A549 (cell line): ENCODE results near the gene NIP7. TPM values are rescaled to one million over a fixed set of nuclear protein-coding genes. Genes with fewer than 3 reads are reported as not detected.

ENCODE experiments used
- ATAC-seq, 2 experiments: fragments of 200-7000 bp in 1 of 2; fragments of >200 bp in 1 of 2; cut with Nextera tagmentation in 1 of 2; cut with Tn5 transposase in 1 of 2; 3 replicates each; pipeline versions ENCODE4 v1.8.0 to v1.9.1; 2018 to 2020; ENCODE audit warnings: mild to moderate bottlenecking in 1 of 2, moderate library complexity in 1 of 2
- CTCF ChIA-PET: fragments of 300-600 bp; sonication (Branson Sonifier 250); formaldehyde crosslinking; extraction: SDS; loops from one replicate; lab custom pipeline; 2021; ENCODE audit warnings: antibody characterized with exemption, inconsistent platforms; lab: Yijun Ruan, JAX
- POLR2A ChIA-PET: fragments of 350-600 bp; formaldehyde crosslinking; extraction: SDS; loops from one replicate; lab custom pipeline; 2021; ENCODE audit warnings: antibody characterized with exemption, inconsistent platforms; lab: Yijun Ruan, JAX
- DNase-seq, 2 experiments: peaks; one replicate each; pipeline versions ENCODE4 v3.0.0 to v3.0.0-alpha.2; 2011 to 2016; ENCODE audit warnings: low read depth in 1 of 2, low spot score in 1 of 2
- FAIRE-seq: peaks from 2 replicates; lab custom pipeline; 2011; peaks lifted over from hg19 to GRCh38; lab: Jason Lieb, UNC
- H3K27ac ChIP-seq, 2 experiments: fragments of >200 bp; sonication (Bioruptor Twin); formaldehyde crosslinking; 3 replicates each; pipeline ENCODE4 v1.5.1; 2016 to 2017
- H3K4me1 ChIP-seq: fragments of >200 bp; sonication (Bioruptor Twin); formaldehyde crosslinking; 3 replicates; pipeline ENCODE4 v1.6.1; 2016
- H3K4me2 ChIP-seq: fragments of >200 bp; sonication (Bioruptor Twin); formaldehyde crosslinking; 3 replicates; pipeline ENCODE4 v1.6.1; 2016
- H3K4me3 ChIP-seq: fragments of >200 bp; sonication (Bioruptor Twin); formaldehyde crosslinking; 3 replicates; pipeline ENCODE4 v1.5.1; 2016
- H3K9me3 ChIP-seq: fragments of >200 bp; sonication (Bioruptor Twin); formaldehyde crosslinking; 3 replicates; pipeline ENCODE4 v1.6.1; 2016
- BHLHE40 ChIP-seq: IDR thresholded peaks from 2 replicates; pipeline ENCODE4 v1.6.1; 2012; ENCODE audit warnings: low read depth, low read length, inconsistent platforms
- CBX8 ChIP-seq: fragments of 200-600 bp; sonication (generic); IDR thresholded peaks from 2 replicates; pipeline ENCODE4 v1.6.1; 2016
- CEBPB ChIP-seq, 2 experiments: fragments of >200 bp in 1 of 2; sonication (Bioruptor Twin) in 1 of 2; formaldehyde crosslinking in 1 of 2; IDR thresholded peaks; 2 replicates each; pipeline ENCODE4 v1.6.1; 2012 to 2016
- CHD2 ChIP-seq: fragments of 150-350 bp; IDR thresholded peaks from 2 replicates; pipeline ENCODE4 v1.6.1; 2014; ENCODE audit warnings: low read length; ENCODE audit not compliant: partially characterized antibody
- EP300 ChIP-seq, 2 experiments: fragments of >200 bp; sonication (Bioruptor Twin); formaldehyde crosslinking; IDR thresholded peaks; 2 replicates in 1 of 2; 3 replicates in 1 of 2; pipeline ENCODE4 v1.6.1; 2016 to 2017
- ESRRA ChIP-seq: fragments of 150-350 bp; IDR thresholded peaks from 2 replicates; pipeline ENCODE4 v1.6.1; 2014; ENCODE audit warnings: mild to moderate bottlenecking, low read length, borderline replicate concordance
- FOSL2 ChIP-seq, 2 experiments: fragments of 450-650 bp in 1 of 2; fragments of >200 bp in 1 of 2; sonication (Bioruptor Twin) in 1 of 2; formaldehyde crosslinking; IDR thresholded peaks; 2 replicates each; pipeline versions ENCODE4 v1.5.0 to v1.6.1; 2016 to 2020; ENCODE audit warnings: mild to moderate bottlenecking in 1 of 2, moderate library complexity in 1 of 2
- HDAC2 ChIP-seq: fragments of 200-600 bp; sonication (generic); IDR thresholded peaks from 2 replicates; pipeline ENCODE4 v1.6.1; 2016
- HEYL ChIP-seq: fragments of 250-450 bp; sonication (Bioruptor Pico); IDR thresholded peaks from 2 replicates; pipeline ENCODE4 v1.8.0; 2021; ENCODE audit warnings: mild to moderate bottlenecking, moderate library complexity
- HOXA7 ChIP-seq: fragments of 250-450 bp; sonication (Bioruptor Pico); IDR thresholded peaks from 2 replicates; pipeline ENCODE4 v1.5.0; 2020; ENCODE audit warnings: mild to moderate bottlenecking, moderate library complexity
- HOXB5 ChIP-seq: fragments of 250-450 bp; sonication (Bioruptor Pico); IDR thresholded peaks from 2 replicates; pipeline ENCODE4 v1.5.0; 2020; ENCODE audit warnings: mild to moderate bottlenecking, moderate library complexity
- JUNB ChIP-seq: fragments of >200 bp; sonication (Bioruptor Twin); formaldehyde crosslinking; IDR thresholded peaks from 2 replicates; pipeline ENCODE4 v1.6.1; 2016
- KDM1A ChIP-seq: fragments of 200-600 bp; sonication (generic); IDR thresholded peaks from 2 replicates; pipeline ENCODE4 v1.6.1; 2016; ENCODE audit warnings: low read depth, mild to moderate bottlenecking
- MAFK ChIP-seq: fragments of 450-650 bp; IDR thresholded peaks from 2 replicates; pipeline ENCODE4 v1.6.1; 2014; ENCODE audit not compliant: partially characterized antibody
- MAZ ChIP-seq: fragments of 150-350 bp; IDR thresholded peaks from 2 replicates; pipeline ENCODE4 v1.6.1; 2014; ENCODE audit warnings: antibody characterized with exemption, low read depth, low read length, borderline replicate concordance
- NPAS2 ChIP-seq: fragments of 250-450 bp; sonication (Bioruptor Pico); IDR thresholded peaks from 2 replicates; pipeline ENCODE4 v1.8.0; 2022; ENCODE audit warnings: mild to moderate bottlenecking, moderate library complexity, borderline replicate concordance
- NR3C1 ChIP-seq: fragments of >200 bp; sonication (Bioruptor Twin); formaldehyde crosslinking; IDR thresholded peaks from 3 replicates; pipeline ENCODE4 v1.6.1; 2017
- PHF8 ChIP-seq: fragments of 200-600 bp; sonication (generic); IDR thresholded peaks from 2 replicates; pipeline ENCODE4 v1.6.1; 2016; ENCODE audit warnings: low read depth, mild to moderate bottlenecking, antibody characterized with exemption, moderate library complexity, borderline replicate concordance
- POLR2A ChIP-seq: IDR thresholded peaks from 2 replicates; pipeline ENCODE4 v1.6.1; 2012; ENCODE audit warnings: mild to moderate bottlenecking, low read length
- POLR2AphosphoS2 ChIP-seq: conservative IDR thresholded peaks from 2 replicates; pipeline ENCODE4 v1.6.1; 2012; ENCODE audit warnings: low read length, improper control_type of control experiment, inconsistent platforms
- RAD21 ChIP-seq, 2 experiments: fragments of >200 bp in 1 of 2; sonication (Bioruptor Twin) in 1 of 2; formaldehyde crosslinking in 1 of 2; IDR thresholded peaks in 1 of 2; conservative IDR thresholded peaks in 1 of 2; 2 replicates in 1 of 2; 3 replicates in 1 of 2; pipeline ENCODE4 v1.6.1; 2012 to 2018; ENCODE audit warnings: inconsistent platforms in 1 of 2
- RNF2 ChIP-seq: fragments of 200-600 bp; sonication (generic); IDR thresholded peaks from 2 replicates; pipeline ENCODE4 v1.6.1; 2016; ENCODE audit warnings: low read depth, mild to moderate bottlenecking, antibody characterized with exemption, moderate library complexity, borderline replicate concordance
- SMC3 ChIP-seq: fragments of >200 bp; sonication (Bioruptor Twin); formaldehyde crosslinking; IDR thresholded peaks from 3 replicates; pipeline ENCODE4 v1.6.1; 2018; ENCODE audit warnings: inconsistent platforms
- TFCP2L1 ChIP-seq: fragments of 250-450 bp; sonication (Bioruptor Pico); IDR thresholded peaks from 2 replicates; pipeline ENCODE4 v1.5.0; 2021; ENCODE audit warnings: mild to moderate bottlenecking
- ZSCAN20 ChIP-seq: fragments of 250-450 bp; sonication (Bioruptor Pico); IDR thresholded peaks from 2 replicates; pipeline ENCODE4 v1.8.0; 2022; ENCODE audit warnings: mild to moderate bottlenecking, moderate library complexity
- WGBS: methylation state at CpG from one replicate; pipeline ENCODE4 v1.1.6; 2017; ENCODE audit errors: missing lambda C conversion rate; 5-methylcytosine and 5-hydroxymethylcytosine counted together
- polyA plus RNA-seq, 4 experiments: library from polyadenylated mRNA; depleted of rRNA in 3 of 4; stranded (reverse); fragments of >200 nt; fragmentation: RNase III in 1 of 4; extraction: RNeasy Plus Mini Kit Qiagen cat#74134 plus additional on column Dnase treatment in 1 of 4; gene quantifications; 2 replicates in 3 of 4; 3 replicates in 1 of 4; pipeline ENCODE4 v1.2.3, GENCODE V29; 2011 to 2017
- TF ChIP-seq, protein P1 (sequence below): fragments of 250-450 bp; sonication (Bioruptor Pico); IDR thresholded peaks from 2 replicates; pipeline ENCODE4 v1.5.0; 2021; ENCODE audit warnings: mild to moderate bottlenecking, moderate library complexity, borderline replicate concordance
- TF ChIP-seq, protein P2 (sequence below): fragments of >200 bp; sonication (Bioruptor Twin); formaldehyde crosslinking; IDR thresholded peaks from 2 replicates; pipeline ENCODE4 v1.6.1; 2016
- TF ChIP-seq, protein P3 (sequence below): fragments of >200 bp; sonication (Bioruptor Twin); formaldehyde crosslinking; IDR thresholded peaks from 3 replicates; pipeline ENCODE4 v1.5.1; 2016
- TF ChIP-seq, protein P4 (sequence below): fragments of 150-350 bp; IDR thresholded peaks from 2 replicates; pipeline ENCODE4 v1.6.1; 2014; ENCODE audit warnings: low read depth, mild to moderate bottlenecking, low read length
- TF ChIP-seq, protein P5 (sequence below): fragments of 450-650 bp; IDR thresholded peaks from 2 replicates; pipeline ENCODE4 v1.6.1; 2014; ENCODE audit warnings: antibody characterized with exemption
- TF ChIP-seq, protein P6 (sequence below): IDR thresholded peaks from 2 replicates; pipeline ENCODE4 v1.6.1; 2012
- TF ChIP-seq, protein P7 (sequence below): fragments of >200 bp; sonication (Bioruptor Twin); formaldehyde crosslinking; IDR thresholded peaks from 3 replicates; pipeline ENCODE4 v1.6.1; 2016

Gene NIP7
- polyA plus RNA-seq, 2 of the 4 experiments (the other 2 are of a cell fraction): 23.0 to 55.9 TPM

DNA sequence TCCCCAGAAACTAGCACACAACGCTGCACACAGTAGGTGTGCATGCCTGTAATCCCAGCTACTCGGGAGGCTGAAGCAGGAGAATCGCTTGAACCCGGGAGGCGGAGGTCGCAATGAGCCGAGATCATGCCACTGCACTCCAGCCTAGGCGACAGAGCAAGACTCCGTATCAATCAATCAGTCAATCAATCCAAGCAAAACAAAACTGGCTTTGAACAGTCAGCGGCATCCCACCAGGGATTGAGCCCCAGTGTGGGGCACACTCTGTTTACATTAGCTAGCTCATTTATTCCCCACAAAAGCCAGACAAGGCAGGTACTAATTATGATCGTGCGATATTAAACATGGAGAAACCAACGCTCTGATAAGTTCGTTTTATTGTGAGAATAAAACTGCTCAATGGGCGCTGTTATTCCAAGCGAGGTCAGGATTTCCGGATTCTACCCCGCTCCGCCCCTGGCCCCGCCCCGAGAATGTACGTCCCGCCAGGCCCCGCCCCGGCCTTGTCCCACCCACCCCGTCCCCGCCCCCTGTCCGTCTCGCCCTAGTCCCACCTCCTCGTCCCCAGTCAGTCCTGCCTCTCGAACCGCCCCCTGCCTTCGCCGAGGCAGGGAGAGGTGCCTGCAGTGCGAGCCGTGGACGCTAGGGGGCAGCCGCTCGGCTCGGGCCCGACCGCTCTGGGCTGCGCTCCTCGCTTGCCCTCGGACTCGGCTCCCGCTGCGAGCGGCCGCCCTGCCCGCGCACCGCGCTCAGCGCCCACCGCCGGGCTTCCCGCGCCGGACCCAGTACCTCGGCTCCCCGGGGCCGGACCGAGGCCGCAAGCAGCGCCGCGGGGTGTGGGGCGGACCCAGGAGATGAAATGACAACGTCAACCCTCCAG is 28.7 kb upstream of the NIP7 start, which contains the start of gene VPS4A:
VPS4A (plus strand) TSS at position 698 of the 880 bp plus-strand sequence; CDS start at position 860, 162 bp downstream.
- peak within 1 kb of the TSS; percentile 93 to 94 for H3K27ac ChIP-seq
- ChIA-PET CTCF (interaction anchor here (0.6 to 3.8 kb wide), 12 partner anchors 8 to 467 kb away, joined by 3 to 31 read pairs (median 4); no protein-coding TSS in a partner anchor), POLR2A (interaction anchor here (0.6 kb wide), 1 partner anchor 13 kb away, joined by 3 read pairs; no protein-coding TSS in a partner anchor)
- peak within 1 kb of the TSS; percentile 97 for H3K4me3 ChIP-seq
- DNase-seq: peak; percentile 80 to 96
- peak; percentile 89 to 93 for ATAC-seq
- 17% methylated on average over 39 of the region's 70 CpGs for WGBS
- peak within 1 kb of the TSS; percentile 99 for H3K4me2 ChIP-seq
- no peaks in the 10 kb centered on the region for H3K9me3 ChIP-seq
- no peak for FAIRE-seq
- H3K4me1 ChIP-seq: peaks cover 13% of the 10 kb centered on the region; the same call in 2 of the 3 replicates
- no peak for TF ChIP-seq CBX8
- no peak for TF ChIP-seq BHLHE40
- TF ChIP-seq, protein P1, sequence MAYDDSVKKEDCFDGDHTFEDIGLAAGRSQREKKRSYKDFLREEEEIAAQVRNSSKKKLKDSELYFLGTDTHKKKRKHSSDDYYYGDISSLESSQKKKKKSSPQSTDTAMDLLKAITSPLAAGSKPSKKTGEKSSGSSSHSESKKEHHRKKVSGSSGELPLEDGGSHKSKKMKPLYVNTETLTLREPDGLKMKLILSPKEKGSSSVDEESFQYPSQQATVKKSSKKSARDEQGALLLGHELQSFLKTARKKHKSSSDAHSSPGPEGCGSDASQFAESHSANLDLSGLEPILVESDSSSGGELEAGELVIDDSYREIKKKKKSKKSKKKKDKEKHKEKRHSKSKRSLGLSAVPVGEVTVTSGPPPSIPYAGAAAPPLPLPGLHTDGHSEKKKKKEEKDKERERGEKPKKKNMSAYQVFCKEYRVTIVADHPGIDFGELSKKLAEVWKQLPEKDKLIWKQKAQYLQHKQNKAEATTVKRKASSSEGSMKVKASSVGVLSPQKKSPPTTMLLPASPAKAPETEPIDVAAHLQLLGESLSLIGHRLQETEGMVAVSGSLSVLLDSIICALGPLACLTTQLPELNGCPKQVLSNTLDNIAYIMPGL (CRISPR knock-in tag): no peak
- TF ChIP-seq CHD2: no peak
- peak; percentile 54 for TF ChIP-seq SMC3
- 0 out of 2 replicates have a peak, but pooled peaks have one; percentile 41 for TF ChIP-seq POLR2AphosphoS2
- no peak for TF ChIP-seq ZSCAN20 (CRISPR knock-in tag)
- no peak for TF ChIP-seq HEYL (CRISPR knock-in tag)
- TF ChIP-seq RAD21 (conservative IDR thresholded peaks at IDR 0.05 in 1 of 2, IDR thresholded peaks at IDR 0.05 in 1 of 2): peak; percentile 33 to 41; a peak in 3 of 5 replicates
- 0 out of 2 replicates have a peak, but pooled peaks have one; percentile 30 for TF ChIP-seq KDM1A
- TF ChIP-seq NPAS2: no peak
- no peak for TF ChIP-seq CEBPB (IDR thresholded peaks at IDR 0.05)
- TF ChIP-seq FOSL2 (IDR thresholded peaks at IDR 0.05): no peak
- TF ChIP-seq FOSL2 (CRISPR knock-in tag; IDR thresholded peaks at IDR 0.05): no peak
- TF ChIP-seq NR3C1: no peak
- TF ChIP-seq, protein P2, sequence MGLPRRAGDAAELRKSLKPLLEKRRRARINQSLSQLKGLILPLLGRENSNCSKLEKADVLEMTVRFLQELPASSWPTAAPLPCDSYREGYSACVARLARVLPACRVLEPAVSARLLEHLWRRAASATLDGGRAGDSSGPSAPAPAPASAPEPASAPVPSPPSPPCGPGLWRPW: no peak
- peak; percentile 69 for TF ChIP-seq POLR2A
- no peak for TF ChIP-seq HOXA7
- TF ChIP-seq, protein P3, sequence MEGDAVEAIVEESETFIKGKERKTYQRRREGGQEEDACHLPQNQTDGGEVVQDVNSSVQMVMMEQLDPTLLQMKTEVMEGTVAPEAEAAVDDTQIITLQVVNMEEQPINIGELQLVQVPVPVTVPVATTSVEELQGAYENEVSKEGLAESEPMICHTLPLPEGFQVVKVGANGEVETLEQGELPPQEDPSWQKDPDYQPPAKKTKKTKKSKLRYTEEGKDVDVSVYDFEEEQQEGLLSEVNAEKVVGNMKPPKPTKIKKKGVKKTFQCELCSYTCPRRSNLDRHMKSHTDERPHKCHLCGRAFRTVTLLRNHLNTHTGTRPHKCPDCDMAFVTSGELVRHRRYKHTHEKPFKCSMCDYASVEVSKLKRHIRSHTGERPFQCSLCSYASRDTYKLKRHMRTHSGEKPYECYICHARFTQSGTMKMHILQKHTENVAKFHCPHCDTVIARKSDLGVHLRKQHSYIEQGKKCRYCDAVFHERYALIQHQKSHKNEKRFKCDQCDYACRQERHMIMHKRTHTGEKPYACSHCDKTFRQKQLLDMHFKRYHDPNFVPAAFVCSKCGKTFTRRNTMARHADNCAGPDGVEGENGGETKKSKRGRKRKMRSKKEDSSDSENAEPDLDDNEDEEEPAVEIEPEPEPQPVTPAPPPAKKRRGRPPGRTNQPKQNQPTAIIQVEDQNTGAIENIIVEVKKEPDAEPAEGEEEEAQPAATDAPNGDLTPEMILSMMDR: peak; percentile 75
- TF ChIP-seq, protein P4, sequence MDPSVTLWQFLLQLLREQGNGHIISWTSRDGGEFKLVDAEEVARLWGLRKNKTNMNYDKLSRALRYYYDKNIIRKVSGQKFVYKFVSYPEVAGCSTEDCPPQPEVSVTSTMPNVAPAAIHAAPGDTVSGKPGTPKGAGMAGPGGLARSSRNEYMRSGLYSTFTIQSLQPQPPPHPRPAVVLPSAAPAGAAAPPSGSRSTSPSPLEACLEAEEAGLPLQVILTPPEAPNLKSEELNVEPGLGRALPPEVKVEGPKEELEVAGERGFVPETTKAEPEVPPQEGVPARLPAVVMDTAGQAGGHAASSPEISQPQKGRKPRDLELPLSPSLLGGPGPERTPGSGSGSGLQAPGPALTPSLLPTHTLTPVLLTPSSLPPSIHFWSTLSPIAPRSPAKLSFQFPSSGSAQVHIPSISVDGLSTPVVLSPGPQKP: no peak
- TF ChIP-seq EP300 (IDR thresholded peaks at IDR 0.05): no peak
- TF ChIP-seq ESRRA: no peak
- TF ChIP-seq TFCP2L1: no peak
- TF ChIP-seq MAZ: no peak
- TF ChIP-seq HDAC2: no peak
- no peak for TF ChIP-seq RNF2
- TF ChIP-seq, protein P5, sequence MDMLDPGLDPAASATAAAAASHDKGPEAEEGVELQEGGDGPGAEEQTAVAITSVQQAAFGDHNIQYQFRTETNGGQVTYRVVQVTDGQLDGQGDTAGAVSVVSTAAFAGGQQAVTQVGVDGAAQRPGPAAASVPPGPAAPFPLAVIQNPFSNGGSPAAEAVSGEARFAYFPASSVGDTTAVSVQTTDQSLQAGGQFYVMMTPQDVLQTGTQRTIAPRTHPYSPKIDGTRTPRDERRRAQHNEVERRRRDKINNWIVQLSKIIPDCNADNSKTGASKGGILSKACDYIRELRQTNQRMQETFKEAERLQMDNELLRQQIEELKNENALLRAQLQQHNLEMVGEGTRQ: no peak
- TF ChIP-seq HOXB5: 0 out of 2 replicates have a peak, but pooled peaks have one; percentile 23
- TF ChIP-seq, protein P6, sequence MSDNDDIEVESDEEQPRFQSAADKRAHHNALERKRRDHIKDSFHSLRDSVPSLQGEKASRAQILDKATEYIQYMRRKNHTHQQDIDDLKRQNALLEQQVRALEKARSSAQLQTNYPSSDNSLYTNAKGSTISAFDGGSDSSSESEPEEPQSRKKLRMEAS: 0 out of 2 replicates have a peak, but pooled peaks have one; percentile 56
- TF ChIP-seq MAFK: no peak
- TF ChIP-seq, protein P7, sequence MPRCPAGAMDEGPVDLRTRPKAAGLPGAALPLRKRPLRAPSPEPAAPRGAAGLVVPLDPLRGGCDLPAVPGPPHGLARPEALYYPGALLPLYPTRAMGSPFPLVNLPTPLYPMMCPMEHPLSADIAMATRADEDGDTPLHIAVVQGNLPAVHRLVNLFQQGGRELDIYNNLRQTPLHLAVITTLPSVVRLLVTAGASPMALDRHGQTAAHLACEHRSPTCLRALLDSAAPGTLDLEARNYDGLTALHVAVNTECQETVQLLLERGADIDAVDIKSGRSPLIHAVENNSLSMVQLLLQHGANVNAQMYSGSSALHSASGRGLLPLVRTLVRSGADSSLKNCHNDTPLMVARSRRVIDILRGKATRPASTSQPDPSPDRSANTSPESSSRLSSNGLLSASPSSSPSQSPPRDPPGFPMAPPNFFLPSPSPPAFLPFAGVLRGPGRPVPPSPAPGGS: peak; percentile 38; the same call in 1 of the 3 replicates
- no peak for TF ChIP-seq JUNB
- TF ChIP-seq PHF8: peak; percentile 81; the same call in 1 of the 2 replicates
